ENCODE data around the gene C6orf47.

DNA sequence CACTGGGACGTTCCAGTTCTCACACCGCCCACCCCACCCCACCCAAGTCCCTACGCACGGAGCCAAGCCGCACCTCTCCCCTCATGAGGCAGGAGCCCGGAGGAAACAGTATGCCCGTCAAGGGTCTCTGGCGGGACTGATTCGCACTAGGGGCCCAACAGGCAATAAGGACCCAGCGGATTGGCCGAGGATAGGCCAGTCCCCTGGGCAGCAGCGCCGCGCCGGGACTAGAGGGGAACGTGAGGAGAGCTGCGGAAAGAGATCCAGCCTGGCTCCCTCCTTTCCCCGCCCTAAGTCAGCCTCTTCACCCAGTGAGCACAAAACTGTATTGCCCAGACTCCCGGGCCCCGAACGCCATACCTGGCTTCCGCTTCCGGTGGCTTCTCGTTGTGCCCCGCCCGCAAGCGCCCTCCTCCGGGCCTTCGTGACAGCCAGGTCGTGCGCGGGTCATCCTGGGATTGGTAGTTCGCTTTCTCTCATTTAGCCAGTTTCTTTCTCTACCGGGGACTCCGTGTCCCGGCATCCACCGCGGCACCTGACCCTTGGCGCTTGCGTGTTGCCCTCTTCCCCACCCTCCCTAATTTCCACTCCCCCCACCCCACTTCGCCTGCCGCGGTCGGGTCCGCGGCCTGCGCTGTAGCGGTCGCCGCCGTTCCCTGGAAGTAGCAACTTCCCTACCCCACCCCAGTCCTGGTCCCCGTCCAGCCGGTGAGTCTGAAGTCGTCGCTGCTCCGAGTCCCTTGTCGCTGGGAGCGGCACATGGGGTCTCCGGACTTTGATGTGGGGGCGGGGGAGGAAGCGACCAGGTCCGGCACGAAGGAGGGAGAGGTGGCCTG is 5.1 kb upstream of the C6orf47 start, which contains the start of gene CSNK2B:
- TF ChIP-seq EZH2 (IDR thresholded peaks at IDR 0.05; ENCODE audit: insufficient read depth, poor library complexity, severe bottlenecking) = no peak
- no peak for TF ChIP-seq EZH2phosphoT487 (IDR thresholded peaks at IDR 0.05; ENCODE audit: insufficient read depth, low read depth)

Data from GM23248 (cell line).